Stimulated activated CD8-positive, alpha-beta memory T cell treated with anti-CD3 and anti-CD28 coated beads, Interleukin-12 subunit alpha, Interleukin-12 subunit beta, amount 100 ng/mL, for 24 hours (primary cell): ENCODE data around the gene TUBB4A.

Experiments
- DNase-seq: peaks from one replicate; pipeline ENCODE4 v3.0.0-alpha.2; 2020; ENCODE audit errors: extremely low read depth

TUBB4A gene

DNA sequence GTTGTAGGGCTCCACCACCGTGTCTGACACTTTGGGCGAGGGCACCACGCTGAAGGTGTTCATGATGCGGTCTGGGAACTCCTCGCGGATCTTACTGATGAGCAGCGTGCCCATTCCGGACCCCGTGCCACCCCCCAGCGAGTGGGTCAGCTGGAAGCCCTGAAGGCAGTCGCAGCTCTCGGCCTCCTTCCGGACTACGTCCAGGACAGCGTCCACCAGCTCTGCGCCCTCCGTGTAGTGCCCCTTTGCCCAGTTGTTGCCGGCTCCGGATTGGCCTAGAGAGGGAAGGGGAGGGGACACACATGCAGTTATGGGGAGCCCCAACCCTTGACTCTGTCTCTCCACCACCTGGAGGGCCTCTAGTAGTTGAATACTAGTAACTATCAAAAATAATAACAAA lies 6.2 kb downstream of the TUBB4A start:
- DNase-seq, result no peak

DNA sequence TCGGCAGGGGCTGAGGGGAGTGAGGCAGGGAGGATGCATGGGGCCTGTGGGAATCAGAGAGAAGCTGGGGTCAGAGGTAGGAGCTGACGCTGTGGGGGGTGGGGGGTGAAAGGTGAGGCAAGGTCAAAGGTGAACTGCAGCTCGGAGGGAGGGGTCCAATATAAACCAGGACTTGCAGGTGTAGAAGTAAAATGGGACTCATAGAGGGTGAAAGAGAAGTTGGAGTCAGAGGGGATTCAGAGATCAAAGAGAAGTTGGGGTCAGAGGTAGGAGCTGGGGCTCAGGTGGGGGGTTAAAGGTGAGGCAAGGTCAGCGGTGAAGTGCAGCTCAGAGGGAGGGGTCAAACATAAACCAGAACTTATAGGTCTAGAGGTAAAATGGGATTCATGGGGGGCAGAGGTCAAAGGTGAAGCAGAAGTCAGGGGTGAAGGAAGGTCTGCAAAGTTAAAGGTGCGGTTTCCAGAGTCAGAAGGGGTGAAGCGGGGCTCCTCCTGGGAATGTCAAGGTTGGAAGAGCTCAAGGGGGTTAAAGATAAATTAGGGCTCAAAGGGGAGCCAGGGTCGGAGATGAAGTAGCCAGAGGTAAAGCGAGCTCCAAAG lies 7.6 kb downstream of the TUBB4A start:
- DNase-seq, result no peak

DNA sequence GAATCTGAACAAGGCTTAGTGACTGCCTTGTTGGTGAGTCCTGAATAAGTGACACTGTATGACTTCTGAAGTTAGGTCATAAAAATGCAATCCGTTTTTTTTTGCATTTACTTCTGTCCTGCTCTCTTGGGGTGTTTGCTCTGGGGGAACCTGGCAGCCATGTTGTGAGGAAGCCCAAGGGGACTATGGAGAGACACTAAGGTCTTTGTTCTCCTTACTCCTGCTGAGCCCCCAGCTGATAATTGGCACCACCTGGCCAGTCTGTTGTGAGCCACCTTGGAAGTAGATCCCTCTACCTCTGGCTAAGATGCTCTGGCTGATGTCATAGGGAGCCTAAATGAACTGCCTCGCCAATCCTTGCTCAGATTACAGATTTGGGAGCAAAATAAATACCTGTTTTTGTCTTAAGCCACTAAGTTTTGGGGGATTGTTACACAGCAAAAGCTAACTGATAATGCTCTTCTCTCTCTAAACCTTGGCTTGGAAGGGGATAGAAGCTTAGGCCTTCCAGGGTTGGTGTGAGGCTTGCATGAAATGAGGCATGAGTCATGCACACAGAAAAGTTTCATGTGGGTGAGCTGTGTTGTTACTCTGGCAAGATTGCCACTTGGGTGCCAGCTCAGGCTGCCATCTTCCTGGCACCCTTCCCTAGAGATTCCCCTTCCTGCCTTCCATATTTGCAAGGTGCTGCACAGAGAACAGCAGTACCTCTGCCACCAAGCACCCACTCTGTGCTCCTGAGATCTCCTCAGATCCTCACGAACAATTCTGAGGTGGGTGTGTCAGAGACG lies 10.1 kb downstream of the TUBB4A start:
- DNase-seq, result no peak

DNA sequence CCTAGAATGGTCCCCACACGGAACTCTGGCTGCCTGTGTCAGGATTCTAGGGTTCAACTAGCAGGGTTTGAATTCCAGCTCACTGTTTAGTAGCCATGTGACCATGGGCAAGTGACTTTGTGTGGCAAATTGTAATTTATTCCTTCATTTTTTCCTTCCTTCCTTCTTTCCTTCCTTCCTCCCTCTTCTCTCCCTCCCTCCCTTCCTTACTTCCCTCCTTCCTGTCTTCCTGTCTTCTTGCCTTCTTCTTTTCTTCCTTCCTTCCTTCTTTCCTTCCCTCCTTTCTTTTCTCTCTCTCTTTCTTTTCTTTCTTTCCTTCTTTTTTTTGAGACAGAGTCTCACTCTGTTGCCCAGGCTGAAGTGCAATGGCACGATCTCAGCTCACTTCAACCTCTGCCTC lies 12.0 kb downstream of the TUBB4A start:
- DNase-seq, result no peak

DNA sequence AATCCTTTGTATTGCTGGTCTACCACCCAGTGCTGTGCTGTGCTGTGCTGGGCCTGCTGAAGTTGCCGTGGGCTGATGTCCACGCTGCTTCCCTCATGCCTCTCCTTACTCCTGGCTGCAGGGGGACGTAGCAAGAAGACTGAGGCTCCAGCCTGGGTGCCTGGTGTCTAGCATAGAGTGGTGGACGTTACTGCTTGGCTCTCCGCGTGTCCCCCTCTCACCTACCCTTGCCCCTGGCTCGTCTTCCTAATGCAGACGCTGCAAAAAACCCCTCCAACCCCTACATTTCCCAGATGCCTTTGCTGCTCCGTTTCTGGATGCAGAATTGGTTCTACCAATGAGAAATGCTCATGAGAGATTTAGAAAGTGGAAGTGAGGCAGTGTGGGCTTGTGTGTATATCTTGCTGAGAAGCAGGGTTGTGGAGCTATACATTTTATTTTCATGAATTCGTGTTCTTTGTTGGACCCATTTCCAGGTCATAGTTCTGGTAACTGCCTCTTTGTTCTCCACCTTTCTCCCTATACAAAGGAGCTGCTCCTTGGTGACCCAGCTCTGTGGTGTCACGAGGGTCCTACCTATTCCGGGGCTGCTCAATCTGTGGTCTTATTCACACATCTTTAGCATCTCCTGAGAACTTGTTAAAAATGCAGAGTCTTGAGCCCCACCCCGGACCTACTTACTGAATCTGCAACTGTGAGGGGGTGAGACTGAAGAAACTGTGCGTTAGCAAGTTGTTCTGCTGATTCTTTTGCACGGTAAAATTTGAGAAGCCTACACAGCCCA lies 12.6 kb downstream of the TUBB4A start:
- no peak for DNase-seq

DNA sequence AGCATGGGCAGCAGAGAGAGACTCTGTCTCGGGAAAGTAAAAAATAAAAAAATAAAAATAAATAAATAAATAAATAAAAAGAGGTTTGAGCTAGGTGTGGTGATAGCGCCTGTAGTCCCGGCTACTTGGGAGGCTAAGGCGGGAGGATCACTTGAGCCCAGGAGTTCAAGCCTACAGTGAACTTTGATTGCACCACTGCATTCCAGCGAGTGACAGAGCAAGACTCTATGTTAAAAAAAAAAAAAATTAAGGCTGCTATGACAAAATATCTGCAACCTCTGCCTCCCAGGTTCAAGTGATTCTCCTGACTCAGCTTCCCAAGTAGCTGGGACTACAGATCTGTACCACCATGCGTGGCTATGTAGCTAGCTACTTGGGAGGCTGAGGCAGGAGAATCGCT lies 17.3 kb downstream of the TUBB4A start:
- DNase-seq, result no peak

DNA sequence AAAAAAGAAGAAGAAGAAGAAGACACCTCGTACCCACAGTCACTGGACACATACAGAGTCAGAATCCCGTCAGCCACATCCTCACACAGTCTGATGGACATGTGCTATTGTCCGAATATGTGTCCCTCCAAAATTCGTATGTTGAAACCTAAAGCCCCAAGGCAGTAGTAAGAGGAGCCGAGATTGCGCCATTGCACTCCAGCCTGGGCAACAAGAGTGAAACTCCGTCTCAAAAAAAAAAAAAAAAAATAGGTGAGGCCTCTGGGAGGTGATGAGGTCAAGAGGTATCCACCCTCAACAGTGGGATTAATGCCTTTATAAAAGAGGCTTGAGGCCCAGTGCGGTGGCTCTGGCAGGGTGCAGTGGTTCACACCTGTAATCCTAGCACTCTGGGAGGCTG lies 17.9 kb downstream of the TUBB4A start:
- no peak for DNase-seq

DNA sequence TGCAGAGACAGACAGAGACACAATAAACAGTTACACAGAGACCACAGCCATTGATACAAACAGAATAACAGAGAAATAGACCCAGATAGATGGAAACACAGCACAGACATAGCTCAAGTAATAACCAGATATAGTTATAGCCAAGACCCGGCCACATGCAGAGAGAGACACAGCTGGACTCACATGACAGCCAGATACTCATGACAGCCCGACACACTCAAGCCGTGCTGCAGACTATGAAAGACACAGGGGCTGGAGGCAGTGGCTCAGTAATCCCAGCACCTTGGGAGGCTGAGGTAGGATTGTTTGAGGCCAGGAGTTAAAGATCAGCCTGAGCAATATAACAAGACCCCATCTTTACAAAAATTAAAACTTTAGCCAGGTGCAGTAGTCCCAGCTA lies 18.9 kb downstream of the TUBB4A start:
- no peak for DNase-seq

DNA sequence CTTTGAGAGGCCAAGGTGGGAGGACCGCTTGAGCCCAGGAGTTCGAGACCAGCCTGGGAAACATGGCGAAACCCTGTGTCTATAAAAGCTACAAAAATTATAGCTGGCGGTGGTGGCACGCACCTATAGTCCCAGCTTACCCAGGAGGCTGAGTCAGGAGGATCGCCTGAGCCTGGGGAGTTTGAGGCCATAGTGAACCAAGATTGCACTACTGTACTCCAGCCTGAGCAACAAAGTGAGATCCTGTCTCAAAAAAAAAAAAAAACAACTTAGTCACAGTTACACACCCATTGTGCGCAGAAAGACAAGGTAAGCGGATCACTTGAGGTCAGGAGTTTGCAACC lies 19.8 kb downstream of the TUBB4A start:
- no peak for DNase-seq

DNA sequence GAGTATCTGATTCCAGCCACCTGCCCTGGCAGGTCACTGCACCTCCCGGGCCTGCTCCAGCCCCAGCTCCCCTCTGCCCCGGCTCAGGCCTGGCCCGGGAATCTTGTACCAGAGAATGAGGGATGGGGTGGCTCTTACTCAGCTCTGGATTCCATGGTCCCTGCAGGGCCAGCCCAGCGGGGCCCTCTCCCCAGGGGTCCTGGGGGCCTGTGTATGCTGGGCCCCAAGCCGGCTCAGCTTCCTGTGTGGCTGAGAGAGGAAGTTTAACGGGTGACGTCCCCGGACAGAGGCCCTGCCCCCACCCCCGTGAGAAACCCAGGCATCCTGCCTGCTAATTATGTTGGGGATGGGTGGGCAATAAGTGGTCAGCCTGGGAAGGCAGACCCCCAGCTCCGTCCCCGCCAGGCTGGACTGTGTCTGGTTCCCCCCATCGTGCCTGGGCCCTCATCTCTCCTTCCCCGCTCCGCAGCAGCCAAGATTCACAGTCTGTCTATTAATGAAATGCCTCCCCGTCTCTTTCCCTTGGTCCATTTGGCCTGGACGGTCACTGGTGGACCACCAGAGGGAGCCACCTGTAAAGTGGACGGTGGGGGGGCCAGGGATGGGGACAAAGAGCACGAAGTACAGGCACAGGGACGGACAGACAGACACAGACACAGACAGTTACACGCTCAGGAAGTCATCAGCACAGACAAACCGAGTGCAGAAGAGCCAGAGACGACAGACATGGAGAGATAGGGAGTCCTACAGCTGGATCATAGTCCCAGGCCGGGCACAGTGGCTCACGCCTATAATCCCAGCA lies 20.4 kb downstream of the TUBB4A start, which contains the start of gene DENND1C:
Gene DENND1C (minus strand): TSS at position 247 of the 802 bp plus-strand sequence. CDS start 92 bp downstream, at position 155.
- DNase-seq, result no peak

DNA sequence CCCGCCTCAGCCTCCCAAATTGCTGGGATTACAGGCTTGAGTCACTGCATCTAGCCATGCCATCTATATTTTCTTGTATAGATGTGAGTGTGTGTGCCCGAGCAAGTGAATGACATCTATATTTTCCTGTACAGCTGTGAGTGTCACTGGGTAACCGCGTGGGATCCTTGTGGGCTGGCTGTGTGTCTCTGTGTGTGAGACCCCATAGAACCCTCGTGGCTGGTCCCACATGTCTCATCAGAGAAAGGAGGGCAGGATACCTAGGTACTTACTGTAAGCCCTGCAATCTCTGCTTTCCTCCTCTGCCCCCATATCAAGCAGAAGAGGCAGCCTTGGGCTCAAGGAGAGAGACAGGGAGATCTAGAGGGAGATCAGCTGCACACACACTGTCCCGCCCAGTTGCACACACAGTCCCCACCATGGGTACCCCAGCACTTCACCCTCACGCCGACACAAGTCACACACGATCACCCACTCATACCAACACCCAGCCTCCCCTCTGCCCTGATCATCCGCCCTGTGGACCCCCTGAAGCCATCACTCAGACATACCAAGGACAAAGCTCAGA lies 21.2 kb downstream of the TUBB4A start:
- no peak for DNase-seq

DNA sequence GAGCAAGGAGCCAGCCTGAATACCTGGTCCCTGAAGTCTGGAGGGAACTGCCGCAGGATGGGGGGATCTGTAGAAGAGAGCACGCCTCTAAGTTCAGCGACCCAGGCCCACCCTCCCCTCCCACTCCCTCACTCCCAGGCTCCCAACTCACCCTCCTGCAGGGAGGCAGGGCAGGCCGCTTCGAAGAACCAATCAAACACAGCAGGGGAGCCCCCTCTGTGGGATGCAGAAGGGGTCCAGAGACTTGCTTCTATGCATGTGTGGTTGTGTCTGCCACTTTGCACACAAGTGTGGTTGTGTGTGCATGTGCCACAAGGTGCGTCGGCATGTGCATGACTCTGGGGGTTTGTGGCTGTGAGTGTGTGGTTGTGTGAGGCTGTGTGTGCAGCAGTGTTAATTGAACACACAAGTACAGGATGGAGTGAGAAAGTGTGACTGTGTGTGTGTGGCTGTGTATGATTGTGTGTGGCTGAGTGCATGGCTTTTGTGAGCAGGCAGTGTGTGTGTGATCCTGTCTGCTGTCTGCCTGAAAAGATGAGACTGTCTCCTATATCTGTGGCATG lies 22.2 kb downstream of the TUBB4A start:
- no peak for DNase-seq

DNA sequence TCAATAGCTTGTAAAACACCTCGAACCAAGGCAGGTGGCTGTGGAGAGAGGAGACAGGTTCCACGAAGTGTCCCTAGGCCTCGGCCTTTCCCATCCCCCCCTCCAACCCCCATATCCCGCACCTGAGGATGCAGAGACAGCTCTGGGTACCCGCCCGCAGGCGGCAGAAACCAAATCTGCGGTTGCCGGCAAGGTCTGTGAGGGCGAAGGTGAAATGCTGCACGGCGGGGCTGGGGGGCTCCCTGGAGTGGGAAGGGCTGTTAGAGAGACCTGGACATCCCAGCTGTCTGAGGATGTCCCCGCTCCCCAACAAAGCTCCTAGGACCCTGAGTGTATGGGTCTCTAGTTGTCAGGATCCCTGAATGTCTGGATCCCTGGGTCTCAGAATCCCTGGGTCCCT lies 23.3 kb downstream of the TUBB4A start:
- no peak for DNase-seq

DNA sequence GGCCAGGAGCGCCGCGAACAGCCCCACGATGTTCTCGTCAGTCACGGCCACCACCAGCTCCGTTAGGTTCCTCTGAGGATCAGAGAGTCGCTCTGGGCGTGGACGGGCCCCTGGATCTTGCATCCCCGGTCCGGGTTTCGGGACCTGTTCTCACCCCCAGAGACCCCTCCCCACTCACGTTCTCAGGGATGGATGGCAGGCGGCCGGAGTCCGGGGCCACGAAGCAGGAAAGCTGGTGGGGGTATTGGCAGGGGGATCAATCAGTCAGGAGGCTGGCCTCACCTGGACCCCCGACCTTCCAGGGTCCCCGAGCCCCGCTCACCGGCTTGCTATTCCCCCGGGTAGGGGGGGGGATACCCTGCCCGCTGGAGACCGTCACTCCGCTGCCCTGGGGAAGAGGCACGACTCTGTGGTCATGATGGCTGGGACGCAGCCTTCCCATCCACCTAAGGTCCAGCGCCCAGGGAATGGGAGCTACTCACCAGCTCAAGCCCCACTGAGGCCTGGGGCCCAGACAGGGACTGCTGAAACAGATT lies 25.1 kb downstream of the TUBB4A start:
- no peak for DNase-seq

DNA sequence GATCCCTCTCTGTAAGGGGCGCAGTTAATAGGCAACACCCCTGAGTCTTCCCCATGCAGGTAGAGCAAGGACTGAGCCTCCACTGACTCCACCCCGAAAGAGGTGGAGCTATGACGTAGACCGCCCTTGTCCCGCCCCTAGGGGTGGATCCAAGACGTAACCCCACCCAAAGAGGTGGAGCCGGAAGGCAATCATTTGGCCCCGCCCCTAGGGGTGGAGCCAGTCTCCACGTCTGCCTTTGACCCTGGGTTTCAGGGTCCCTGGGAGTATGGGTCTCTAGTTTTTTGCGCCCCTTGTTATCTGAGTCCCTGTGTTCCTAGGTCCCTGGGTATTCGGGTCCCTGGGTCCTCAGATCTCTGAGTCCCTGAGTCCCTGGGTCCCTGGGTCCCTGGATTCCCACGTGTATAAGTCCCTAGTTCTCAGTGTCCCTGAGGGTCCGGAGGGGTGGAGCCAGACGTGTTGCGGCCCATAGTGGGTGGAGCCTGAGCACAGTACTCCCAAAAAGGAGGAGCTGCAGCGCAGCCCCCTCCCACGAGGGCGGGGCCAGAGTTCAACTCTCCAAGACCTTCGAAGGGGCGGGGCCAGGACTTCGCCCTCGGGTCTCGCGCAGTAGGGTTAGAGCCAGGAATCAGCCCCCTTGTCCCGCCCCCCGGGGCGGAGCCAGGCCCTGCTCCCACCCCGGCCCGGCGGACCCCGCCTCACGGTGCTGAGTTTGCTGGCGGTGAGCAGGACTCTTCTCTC lies 25.8 kb downstream of the TUBB4A start:
- DNase-seq, result no peak

DNA sequence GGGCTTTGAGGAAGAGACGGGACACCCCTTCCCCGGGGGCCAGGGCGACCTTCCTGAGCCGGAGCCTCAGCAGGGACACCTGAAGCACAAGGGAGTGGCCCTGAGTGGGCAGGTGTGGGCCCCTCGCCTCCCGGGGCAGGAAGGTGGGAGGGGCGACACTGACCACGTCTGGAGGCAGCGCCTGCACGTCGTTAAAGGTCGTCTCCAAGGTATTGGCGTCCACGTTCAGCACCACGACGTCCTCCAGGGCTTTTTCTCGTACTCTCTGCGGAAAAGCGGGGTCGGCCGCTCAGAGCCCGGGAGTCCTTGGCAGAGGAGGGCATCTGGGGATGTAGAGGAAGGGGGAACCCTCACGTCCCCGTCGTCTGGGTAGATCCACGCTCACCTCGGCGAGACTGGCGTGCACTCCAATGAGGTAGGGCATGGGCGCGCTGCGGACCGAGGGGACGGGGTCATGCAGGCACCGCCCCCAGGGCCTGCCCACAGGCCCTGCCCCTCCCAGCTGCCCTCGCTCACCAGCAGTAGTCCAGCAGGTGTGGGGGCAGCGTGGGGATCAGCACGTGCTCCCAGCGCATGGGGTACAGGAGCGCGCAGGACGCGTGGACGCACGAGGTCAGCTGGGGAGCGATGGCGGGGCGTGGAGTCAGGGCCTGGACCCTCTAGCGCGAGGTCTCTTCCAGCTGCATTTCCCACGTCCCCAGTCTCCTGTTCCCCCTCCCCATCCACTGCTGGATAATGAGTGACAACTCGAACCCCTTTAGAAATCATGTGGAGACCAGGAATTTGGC lies 26.6 kb downstream of the TUBB4A start:
- no peak for DNase-seq

DNA sequence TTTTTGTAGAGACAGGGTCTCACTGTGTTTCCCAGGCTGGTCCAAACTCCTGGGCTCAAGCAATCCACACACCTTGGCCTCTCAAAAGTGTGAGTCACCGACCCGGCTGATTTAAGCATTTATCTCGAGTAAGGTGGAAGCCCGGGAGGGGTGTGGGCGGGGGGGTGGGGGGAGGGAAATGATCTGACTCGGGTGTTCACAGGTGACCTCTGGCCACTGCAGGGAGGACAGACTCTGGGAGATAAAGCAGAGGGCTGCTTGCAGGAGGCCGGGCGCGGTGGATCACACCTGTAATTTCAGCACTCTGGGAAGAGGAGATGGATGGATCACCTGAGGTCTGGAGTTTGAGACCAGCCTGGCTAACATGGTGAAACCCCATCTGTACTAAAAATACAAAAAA lies 28.5 kb downstream of the TUBB4A start:
- no peak for DNase-seq

DNA sequence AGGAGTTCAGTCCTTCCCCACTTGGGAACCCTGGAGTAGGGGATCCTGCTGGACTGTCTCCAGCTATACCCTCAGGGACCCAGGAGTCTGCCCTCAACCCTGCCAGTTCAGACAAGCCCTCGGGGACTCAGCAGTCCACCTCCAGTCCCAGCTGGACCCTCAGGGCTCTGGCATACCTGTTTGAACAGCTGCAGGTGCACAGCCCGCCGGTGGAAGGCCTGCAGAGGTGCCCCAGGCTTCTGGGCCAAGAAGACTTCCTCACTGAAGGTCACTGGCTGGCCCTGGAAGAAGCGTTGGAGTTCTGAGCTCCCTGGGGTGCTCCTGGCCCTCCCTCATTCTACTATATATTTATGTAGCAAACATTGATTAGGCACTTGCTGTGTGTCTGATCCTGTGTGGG lies 29.4 kb downstream of the TUBB4A start:
- DNase-seq, result no peak

DNA sequence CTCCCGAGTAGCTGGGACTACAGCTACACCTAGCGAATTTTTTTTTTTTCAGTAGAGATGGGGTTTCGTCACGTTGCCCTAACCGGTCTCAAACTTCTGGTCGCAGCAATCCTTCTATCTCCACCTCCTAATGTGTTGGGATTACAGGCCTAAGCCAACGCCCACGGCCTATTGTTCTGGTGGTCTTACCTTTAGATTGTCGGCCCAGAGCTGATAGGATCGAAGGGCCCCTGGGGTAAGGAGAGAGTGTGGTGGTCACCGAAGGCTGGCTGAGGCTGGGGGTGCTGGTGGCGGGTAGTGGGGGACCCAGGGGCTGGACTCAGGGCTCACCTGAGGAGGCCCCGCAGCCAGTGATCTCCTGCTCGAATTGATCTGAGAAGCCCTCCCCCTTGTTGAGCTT lies 31.0 kb downstream of the TUBB4A start:
- DNase-seq, result no peak

DNA sequence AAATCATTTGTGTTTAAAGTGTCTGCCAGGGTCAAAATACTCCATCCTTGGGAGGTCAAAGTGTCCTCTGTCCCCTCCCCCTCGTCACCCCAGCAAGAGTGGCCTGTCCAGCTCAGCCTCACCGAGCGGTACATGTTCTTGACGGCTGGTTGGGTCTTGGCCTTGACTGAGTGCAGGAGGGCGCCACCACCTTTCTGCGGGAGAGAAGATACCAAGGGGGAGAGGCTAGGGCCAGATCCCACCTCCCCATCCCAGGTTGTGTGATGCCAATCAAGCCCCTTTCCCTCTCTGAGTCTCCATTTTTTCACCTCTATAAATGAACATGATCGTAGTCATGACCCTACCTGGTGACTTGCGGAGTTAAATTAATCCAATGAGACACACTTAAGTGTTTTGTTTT lies 31.9 kb downstream of the TUBB4A start:
- no peak for DNase-seq
